Measurements from ENCODE around the gene REV3L.
"Not testable (repeated sequence)": the region's sequence is repeated elsewhere in the genome, so short reads cannot be mapped to it uniquely, and the experiment has no call there.

REV3L gene

DNA sequence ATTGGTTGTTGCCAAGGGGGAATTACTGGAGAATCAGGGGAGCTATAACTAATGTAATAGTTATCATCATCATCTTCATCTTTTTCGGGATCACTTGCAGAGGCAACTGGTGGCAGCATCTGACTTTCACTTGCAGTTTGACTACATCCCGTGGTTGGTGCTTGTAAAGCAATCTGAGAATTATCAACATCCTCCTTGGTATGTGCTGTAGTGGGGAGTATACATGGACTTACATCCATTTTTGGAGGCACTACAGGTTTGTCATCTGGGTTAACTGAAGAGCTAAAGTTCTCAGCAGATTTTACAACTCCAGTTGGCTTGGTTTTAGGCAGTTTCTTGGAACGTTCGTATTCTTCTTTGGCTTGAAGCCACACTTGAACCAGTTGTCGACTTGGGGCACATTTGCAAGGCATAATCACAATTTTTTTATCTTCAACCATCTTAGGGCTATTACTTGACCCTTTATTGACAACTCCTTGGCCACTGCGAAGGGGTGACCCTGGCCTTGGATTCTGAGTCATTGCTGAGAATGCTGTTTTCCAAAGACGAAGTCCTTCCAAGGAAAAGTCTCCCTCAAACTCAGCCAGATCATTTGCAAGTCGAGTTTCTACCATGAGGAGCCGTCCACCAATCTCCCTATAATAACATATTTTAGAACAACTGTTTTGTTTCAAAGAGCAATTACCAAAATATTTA is 115.5 kb downstream of the REV3L start:
- ATAC-seq: no peak

DNA sequence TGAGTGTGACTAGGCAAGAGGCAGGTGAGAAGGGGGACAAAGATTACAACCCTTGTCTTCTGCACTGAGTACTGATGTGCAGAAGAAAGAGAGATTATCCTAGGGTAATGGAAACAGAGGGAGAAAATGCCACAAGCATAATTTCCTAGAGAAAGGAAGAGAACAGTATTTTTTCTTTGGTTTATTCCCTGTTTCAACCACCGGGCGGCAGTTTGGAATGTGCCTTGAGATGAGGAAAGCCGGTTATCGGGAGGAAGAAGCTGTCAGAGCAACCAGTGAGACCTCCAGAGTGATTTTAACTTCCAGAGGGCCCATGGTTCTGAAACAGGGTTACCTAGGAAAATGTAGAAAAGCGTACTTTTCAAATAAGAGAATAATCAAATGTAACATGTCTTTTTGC is 121.4 kb downstream of the REV3L start:
- no peak for ATAC-seq

DNA sequence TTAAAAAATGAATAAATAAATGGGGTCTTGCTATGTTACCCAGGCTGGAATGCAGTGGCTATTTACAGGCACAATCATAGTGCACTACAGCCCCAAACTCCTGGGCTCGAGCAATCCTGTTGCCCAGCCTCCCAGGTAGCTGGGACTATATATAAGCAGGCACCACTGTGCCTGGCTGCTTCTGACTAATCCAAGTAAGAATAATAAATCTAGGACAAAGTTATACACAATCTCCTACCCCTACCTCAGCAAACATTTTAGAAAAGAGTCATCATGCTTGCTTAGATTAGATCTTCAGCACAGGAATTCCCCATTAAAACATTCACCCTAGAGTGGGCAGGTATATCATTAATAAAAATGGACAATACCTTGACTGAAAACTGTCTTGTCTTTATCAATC is 124.6 kb downstream of the REV3L start:
- peak in 1 of 2 donors; percentile 13 for ATAC-seq

DNA sequence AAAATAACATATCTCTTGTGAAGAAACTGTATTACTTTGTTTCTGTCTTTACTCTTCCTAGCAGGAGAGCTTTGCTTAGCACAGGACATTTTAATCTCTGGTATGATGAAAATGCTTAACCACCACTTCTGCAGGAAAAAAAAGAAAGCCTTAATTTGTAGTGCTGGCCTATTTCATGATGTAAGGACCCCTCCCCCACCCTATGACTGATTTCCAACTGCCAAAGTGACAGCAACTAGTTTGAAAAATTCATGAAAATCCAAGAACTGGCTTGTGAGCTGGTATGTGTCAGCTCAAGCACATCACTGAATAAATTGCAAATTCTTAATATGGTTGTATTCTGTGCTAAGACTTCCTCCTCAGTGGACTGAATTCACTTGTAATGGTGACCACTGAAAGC is 125.3 kb downstream of the REV3L start:
- no peak for ATAC-seq

DNA sequence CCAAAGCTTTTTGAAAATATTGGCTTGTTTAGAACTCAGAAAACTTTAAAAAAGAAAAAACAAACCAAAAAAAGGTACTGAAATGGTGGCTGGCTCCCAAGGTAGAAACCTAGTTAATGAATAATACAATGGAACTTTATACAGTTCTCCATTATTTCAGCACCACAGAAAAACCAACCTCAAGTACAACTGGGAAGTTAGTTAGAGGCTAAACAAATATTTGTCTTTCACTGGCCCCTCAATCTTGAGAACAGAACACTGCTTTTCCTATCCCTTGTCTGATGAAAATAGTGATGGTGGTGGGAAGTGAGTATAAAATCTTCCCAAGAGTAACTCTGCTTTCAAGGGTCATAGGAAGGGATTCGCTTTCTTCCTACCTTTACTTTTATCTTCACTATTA is 126.5 kb downstream of the REV3L start:
- no peak for ATAC-seq

DNA sequence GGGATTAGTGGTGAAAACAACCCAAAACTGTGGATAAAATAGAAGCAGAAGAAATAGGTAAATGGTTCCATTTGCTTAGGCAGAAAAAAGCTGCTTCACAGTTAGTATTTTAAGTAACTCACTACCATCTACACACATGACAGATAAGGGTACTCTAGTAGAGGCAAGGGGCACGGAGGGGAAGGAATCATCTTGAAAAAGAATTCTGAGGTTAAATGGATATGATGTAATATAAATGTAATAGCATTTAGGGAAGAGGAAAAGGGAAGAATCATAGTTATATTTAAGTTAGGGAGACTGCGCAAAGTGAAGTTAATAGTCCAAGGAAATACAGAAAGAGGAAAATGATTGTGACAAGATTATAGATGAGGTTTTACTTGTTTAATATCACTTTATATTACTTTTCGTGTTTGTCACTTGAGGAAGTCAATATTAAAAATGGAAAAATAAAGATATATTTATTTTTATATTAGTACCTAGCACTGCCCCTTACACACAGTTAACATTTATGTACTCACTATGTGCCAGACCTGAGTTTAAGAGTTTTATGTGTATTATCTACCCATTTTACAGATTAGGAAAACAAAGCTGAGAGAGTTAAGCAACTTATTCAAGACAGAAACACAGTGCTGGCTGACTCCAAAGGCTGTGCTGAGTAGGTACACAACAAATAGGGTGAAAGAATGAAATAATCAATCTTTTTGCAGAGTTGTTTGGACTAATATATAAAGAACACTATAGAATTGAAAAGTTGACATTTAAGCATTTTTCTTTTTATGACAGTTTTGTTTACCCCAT is 128.1 kb downstream of the REV3L start:
- no peak for ATAC-seq

DNA sequence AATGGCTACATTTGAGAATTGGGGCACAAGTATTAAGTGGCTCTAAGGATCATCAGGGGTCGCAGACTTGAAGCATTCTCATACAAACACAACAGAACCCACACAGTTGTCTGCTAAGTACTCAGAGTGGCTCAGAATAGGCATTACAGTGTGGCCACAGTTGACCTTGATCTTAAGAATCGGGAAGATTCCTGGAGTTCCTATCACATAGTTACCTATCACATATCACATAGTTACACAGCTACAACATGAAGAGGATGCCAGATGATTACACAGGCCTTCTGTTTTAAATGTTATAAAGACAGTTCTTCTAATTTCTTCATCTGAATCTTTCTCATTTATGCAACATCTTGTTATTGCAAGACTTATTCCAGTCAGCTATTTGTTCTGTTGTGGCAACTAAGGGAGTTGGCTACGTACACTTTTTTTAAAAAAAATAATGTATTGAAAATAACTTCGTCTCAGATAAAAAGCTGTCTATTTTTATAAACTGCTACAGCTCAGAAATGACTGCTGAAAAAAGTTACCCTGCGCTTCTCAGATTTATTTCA is 129.0 kb downstream of the REV3L start:
- ATAC-seq: no peak

DNA sequence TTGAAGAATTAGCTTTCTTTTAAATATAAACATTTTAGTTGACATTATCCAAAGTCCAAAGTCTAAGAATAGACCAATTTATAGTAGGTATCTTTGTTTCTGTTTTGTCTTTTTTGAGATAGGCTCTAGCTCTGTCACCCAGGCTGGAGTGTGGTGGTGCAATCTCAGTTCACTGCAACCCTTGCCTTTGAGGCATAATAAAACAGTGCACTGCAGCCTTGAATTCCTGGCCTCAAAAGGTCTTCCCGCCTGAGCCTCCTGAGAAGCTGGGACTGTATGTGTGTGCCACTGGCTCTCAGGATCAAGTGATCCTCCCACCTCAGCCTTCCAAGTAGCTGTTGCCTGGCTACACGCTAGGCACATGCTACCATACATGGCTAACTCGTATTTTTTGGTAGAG is 135.4 kb downstream of the REV3L start:
- no peak for ATAC-seq

DNA sequence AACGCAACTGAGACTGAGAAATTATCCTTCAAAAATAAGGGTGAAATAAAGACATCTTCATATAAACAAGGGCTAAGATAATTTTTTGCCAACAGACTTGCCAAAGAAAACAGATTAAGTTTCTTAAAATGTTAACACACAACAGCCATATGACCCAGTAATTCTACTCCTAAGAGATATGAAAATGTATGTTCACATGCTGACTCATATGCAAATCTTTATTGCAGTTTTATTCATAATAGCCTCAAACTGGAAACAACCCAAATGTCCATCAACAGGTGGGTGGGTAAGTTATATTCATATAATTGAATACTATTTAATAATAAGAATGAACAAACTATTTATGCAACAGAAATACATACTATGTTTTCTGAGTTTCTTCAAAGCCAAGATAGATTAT is 140.1 kb downstream of the REV3L start:
- ATAC-seq: peak; percentile 23 to 64

DNA sequence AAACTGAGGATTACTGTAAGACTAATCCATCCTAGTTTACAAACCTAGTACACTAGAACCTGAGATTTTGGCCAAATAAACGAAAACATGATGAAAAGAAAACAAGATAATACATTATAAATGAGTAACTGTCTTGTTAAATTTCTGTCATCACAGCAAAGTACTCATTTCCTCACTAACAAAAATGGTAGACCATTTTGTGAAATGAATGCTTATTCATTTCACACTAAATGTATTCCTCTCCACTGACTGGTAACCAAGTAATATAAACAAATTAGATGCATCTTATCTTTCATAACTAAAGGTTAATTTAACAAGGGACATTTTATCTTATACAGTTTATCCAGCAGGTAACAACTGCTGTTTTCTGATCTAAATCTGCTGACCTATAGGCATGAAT is 143.7 kb downstream of the REV3L start:
- ATAC-seq: peak; percentile 39 to 42

DNA sequence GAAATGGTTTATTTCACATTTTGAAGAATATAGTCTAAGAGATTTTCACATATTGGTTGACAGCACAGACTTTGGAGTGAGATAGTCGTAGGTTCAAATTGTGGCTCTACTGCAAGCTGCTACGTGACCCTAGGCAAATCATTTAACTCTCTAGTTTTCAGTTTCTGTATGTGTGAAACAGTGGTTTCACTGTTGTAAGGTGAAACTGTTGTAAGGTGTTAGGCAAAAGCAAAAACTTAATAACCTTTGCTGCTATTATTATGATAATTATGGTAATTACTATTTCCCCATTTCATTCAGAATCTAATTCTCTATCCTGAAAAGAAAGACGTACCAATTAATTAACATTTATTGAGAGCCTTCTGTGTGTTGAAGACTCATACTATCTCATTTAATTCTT is 144.2 kb downstream of the REV3L start:
- peak; percentile 80 to 89 for ATAC-seq

DNA sequence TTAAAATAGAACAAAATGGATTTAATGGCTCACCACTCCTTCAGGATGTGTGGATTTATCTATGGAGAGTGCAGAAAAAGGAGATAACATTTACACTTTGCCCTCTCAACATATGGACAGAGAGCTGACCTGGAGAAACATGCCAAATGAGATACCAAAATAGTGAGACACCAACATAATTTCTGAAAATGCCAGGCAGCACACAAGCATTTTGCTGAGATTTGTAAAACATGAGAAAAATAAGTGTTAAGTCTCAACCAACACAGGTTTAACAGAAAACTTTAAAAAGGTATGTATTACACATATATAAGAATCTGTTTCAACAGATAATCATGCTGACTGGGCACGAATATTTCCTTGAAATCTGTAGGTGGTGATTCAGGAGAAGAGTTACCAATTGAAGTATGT is 145.2 kb downstream of the REV3L start:
- ATAC-seq: no peak

DNA sequence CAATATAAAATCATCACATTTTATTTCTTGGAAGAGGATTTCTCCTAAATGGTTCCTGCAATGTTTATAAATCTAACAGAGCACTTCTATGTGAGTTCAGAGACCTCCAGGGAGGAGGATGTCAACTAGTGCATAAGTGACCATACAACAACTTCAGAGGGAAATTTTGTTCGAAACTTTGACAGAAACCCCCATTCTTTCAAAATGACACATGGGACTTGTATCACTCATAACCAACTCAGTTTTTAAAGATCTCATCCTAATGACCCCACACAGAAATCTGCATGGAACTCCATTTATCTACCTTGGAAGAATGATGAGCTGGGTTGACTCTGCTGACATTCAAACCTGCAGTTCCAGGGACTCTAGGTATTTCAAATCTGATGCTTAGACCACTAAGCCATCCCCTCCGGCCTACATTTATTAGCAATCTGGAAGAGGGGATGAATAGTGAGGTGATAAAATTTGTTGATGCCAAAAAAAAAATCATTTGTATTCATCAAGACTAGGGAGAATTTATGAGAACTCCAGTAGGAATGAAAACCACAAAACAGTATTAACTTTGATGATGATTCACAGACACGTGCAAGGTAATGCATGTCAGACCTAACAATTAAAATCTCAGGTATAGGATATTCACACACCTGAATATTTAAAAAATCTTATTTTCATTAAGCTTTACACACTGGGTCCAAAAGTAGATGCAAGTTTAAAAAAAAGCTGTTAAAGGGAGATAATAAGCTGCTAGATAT is 153.0 kb downstream of the REV3L start:
- peak in 1 of 2 donors; percentile 13 for ATAC-seq

DNA sequence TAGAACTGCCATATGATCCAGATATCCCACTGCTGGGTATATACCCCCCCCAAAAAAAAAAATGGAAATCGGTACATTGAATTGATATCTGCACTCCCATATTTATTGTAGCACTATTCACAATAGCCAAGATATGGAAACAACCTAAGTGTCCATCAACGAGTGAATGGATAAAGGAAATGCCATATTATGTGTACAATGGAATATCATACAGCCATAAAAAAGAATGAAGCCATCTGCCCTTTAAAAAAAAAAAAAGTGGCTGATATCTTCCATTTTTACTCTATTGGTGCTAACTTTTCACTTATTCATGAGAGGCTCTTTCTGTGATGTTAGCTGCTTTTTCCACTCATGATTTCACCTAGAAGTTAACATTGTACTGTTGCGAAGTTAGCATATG is 156.5 kb downstream of the REV3L start:
- no peak for ATAC-seq

DNA sequence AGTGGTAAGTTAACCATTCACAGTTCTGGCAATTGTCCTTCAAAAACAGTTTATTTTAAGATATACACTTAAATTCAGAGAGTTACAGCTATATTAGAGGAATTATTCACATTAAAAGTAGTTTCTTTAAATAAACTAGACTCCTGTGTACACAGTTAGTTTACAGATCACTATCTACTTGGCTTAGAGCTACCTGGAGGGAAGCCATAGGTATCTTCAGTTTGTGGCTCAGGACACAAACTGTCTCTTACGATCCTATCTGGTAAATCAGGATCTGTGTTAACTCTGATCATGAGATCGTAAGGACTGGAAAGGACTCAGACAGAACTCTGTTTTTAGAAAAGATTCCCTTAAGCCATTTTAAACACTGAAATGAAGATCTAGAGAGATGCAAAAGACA is 160.9 kb downstream of the REV3L start:
- ATAC-seq: no peak

DNA sequence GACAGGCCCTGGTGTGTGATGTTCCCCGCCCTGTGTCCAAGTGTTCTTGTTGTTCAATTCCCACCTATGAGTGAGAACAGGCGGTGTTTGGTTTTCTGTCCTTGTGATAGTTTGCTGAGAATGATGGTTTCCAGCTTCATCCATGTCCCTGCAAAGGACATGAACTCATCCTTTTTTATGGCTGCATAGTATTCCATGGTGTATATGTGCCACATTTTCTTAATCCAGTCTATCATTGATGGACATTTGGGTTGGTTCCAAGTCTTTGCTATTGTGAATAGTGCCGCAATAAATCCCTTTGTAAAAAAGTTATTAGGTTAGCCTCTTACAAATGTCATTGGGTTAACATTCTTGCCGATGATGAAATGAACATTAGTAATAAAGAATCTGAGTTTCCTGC is 175.1 kb downstream of the REV3L start:
- not testable (repeated sequence) for ATAC-seq

DNA sequence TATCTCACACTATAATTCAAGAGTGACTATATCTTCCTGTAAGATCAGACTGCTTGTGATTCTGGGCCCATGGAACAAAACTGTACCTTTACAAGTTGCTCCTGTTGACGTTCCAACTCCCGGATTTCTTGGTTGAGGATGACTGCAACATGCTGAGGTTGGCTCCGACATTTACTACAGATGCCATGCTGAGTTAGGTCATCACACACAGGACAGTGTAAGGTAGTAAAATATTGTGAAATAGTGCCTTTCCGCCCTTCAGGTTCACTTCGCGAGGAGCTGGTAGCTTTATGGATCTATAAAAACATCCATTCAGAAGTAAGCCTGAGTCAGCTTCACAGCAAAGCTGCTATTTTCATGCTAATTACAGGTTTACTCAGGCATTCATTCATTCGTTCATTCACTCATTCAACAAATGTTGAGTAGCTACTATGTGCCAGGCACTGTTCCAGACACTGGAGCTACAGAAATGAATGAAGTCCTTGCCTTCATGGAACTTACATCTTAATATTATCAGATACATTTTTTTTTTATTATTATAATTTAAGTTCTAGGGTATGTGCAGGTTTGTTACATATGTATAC is 175.7 kb downstream of the REV3L start:
- no peak for ATAC-seq

DNA sequence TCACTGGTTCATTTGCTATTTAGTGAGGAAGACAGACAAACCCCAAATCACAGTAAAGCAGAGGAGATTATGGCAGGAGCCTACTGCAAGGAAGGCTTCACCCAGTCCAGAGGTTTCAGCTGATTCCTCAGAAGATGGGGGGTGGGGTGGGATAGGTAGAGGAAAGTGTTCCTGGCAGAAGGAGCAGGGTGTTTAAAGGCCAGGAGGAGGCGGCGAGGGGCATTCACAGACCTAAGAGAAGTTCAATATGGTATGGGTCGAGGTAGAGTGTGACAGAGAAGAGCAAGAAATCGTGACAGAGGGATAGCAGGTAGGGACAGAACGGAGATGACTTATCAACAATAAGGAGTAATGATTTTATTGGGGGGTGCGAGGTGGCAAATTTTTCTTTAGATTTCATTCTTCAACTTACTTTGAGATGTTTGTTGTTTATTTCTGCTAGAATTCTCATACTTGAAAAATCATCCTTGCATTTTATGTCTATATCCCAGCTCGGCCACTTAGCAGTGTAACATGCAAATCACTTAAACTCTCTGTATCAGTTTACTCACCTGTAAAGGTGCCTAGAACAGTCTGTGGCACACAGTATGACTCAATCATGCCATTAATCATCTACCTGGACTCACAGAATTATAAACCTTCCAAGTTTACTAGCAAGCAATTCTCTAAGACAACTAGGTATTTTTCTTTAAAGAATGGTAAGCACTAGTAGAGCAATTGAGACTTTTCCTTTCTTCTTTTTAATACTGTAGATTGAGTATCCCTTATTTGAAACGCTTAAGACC is 176.7 kb downstream of the REV3L start:
- no peak for ATAC-seq

DNA sequence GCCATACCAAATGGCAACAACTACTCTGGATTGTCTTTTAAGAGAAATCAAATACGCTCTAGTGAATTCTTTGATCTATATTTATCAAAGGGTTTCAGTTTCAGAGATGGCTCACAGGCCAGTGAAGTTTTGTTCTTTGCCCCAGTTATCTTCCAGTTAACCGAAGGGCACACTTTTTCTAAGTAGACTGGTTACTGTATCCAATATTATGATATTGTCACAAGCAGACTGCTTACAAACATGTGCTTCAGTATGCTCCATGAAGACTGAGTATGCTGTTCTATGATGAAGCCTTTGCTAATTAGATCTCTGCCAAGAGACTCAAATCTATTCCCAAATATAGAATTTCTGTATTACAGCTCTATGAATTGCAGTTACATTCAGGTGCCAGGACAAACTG is 181.1 kb downstream of the REV3L start:
- peak; percentile 49 to 69 for ATAC-seq

DNA sequence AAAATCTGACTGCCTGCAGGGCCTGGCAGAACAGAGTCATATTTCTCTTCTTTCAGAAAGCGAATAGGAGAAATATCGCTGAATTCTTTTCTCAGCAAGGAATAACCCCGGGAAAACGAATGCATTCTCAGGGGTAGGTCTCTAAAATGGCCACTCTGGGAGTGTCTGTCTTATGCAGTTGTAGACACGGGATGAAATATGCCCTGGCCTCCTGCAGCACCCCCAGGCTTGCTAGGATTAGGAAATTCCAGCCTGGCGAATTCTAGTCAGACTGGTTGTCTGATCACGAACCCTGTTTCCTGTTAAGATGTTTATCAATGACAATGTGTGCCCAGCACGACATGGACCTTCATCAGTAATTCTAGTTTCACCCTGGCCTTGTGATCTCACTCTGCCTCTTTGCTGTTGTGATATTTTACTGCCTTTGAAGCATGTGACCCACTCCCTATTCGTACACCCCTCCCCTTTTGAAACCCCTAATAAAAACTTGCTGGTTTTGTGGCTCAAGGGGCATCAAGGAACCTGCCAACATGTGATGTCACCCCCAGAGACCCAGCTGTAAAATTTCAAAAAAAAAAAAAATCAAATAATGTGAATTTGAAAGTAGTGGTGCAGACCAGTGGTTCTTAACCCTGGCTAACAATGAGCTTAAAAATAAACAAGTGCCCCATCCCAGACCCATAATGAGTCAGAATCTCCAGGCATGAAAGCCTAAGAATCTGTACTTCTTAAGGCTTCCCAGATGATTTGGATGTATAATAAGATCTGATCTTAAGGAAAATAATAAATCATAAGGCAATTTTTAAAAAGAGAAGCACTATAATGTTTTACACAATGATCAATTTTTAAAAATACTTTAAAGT is 181.8 kb downstream of the REV3L start:
- ATAC-seq: not testable (repeated sequence)

DNA sequence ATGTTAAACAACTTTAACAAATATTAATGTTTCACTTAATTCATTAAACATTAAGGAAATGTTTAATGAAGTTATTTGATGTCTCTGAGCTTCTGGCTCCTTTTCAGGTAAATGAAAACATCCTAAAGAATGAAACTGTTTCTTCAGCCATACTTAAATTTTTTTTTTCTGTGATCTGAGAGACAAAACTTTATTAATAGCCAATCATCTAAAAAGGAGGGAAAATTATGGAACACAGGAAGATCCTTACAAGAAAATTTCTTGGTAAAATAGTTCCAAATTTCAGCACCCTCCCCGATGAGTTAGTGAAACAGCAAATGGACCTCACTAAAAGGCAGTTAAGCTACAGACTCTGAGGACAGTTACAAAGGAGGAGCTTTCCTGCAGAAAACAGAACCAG is 185.2 kb downstream of the REV3L start:
- no peak for ATAC-seq

All from activated CD4-positive, CD25-positive, alpha-beta regulatory T cell treated with anti-CD3 and anti-CD28 coated beads, Interleukin-2, amount 50 U/mL, for 24 hours (primary cell).